Stimulated activated CD8-positive, alpha-beta memory T cell treated with anti-CD3 and anti-CD28 coated beads, Interleukin-15, amount 100 ng/mL, for 4 hours (primary cell): Measurements from ENCODE around the gene CCT7.

ENCODE experiments used
- DNase-seq, 2 donors: peaks; one replicate each; pipeline ENCODE4 v3.0.0-alpha.2; 2020; ENCODE audit warnings: low read depth in 2 of 2

Gene CCT7

DNA sequence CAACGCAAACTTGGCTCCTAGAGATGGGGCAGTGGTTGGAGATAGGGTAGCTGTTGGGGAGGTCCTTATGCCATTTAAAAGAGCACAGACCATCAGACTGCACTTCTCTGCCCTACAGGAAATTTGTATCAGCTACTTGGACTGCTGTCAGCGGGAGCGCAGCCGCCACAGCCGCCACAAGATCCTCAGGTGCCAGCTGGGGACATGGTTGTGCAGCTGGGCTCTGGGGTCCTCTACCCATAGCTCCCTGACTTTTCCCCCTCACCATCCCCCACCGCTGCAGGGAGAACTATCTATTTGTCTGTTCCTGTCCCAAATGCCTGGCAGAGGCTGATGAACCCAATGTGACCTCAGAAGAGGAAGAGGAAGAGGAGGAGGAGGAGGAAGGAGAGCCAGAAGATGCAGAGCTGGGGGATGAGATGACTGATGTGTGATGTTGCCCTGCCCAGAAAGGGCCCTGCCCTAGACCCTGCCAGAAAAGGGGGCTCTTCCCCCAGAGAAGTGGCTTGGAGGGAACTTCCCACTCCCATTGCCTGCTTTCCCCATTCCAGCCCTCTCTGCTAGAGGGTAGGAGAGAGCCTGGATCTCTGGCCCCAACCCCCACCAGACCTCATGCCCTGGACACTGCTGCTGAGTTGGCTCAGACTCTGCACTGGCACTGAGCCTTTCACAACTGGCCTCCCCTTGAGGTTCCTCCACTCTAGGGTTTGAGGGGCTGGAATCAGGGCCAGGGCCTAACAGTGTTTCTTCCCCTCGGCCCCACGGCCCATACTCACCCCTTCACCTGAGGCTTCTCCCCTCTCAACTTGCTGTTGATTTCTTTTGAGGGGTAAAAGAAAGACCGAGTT is 8.4 kb upstream of the CCT7 start:
- no peak for DNase-seq

DNA sequence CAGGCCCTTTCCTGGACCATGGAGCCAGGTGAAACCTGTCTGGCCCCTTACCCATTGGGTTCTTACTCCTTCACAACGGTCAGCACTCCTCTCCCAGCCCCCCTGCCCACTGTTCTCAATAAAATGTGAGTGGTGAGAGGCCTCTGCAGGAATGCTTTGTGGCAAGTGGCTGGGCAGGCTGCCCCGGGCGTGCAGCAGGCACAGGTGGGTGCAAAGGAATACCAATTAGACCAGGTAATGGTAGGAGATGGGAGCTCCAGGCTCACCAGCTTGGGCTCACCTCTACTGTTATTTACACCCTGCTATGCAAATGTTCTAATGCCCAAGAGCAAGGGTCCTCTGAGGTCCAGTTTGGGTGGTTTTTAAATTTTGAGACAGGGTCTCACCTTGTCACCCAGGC is 7.0 kb upstream of the CCT7 start:
- DNase-seq = no peak

DNA sequence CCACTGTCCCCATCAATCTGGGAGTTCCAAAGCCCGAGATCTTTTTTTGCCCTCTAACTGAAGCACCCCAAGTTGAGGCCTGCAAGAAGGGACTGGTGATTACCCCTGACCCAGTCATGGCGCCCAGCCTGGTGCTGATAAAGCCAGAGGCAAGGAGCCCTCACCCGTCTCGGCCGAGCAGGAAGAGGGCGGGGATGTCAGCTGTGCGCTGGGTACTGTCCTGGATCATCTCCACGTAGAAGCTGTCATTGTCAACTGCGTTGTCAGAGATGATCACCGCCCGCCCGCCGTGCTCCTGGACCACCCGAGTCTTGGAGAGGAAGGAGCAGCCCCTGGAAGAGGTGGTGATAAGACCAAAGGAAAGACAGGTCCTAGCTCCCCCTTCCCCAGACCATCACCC is 5.5 kb upstream of the CCT7 start:
- DNase-seq = no peak

DNA sequence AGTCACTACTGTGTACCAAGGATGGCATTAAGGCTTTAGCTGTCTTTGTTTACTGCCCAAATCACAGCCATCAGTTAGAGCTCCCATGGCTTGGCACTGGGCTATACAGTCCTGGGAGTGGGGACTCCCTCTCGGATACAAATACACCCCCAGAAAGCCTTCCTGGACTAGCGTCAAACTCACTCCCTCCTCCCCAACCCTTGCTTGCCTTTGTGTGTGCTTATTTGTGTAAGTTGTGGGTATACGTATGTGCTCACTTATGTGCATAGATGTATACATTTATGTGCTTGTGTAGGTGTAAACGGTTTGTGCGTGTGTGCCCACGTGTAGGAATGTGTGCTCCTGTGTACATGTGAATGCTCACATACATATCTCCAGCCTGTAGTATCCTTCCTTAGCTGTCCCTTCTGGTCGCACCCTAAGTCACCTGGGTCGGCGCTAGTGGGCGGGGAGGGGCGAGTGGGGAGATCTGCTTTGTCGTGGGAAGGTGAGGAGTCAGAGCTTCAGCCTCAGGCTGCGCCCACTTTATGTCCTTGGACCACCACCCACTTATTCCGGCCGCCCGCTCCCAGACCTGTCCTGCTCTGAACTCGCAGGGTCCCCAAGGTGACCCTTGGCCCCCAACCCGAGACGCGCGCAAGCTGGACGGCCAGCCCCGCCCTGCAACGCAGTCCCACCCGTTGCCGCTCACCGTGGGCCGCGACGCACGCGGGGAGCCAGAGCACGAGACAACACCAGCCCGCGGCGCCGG is 1.5 kb upstream of the CCT7 start:
- DNase-seq = no peak

DNA sequence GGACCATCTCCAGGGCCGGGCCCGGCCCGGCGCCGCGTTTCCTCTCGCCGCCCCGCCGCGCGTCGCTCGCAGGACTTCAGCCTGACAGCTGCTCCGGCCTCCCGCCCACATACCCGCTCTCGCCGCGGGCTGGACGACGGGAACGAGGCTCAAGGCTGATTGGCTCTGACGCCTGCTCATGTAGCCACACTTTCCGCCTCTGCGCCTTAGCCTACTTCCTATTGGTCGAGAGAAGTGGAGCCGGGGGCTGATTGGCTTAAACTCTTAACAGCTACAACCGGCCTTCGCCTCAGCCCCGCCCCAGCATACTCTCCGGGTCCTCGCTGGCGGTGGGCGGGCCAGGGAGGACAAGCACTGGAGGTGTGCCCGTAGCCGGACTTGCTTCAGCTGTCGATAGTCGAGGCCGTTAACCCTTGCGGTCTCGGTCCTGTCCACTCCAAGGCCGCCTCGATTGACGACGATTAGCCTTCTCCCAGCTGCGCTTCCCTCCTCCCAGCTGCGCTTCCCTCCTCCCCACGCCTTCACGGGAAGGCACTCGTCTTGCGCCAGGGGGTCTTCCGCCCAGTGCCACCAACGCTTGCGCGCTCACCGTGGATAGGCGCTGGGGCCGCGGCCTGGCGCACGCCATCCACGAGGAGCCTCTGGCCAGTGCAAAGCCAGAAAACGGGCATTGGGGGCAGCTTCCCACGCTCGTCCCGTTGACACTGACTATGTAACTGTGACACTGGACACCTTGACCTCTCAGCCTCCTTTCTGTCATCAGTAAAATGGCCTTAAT is 765 bp upstream of the CCT7 start, which contains the start of gene PRADC1:
Gene PRADC1 (minus strand): TSS at position 86 of the 778 bp plus-strand sequence. CDS start 79 bp downstream, at position 7.
- DNase-seq = peak; percentile 85 to 91

DNA sequence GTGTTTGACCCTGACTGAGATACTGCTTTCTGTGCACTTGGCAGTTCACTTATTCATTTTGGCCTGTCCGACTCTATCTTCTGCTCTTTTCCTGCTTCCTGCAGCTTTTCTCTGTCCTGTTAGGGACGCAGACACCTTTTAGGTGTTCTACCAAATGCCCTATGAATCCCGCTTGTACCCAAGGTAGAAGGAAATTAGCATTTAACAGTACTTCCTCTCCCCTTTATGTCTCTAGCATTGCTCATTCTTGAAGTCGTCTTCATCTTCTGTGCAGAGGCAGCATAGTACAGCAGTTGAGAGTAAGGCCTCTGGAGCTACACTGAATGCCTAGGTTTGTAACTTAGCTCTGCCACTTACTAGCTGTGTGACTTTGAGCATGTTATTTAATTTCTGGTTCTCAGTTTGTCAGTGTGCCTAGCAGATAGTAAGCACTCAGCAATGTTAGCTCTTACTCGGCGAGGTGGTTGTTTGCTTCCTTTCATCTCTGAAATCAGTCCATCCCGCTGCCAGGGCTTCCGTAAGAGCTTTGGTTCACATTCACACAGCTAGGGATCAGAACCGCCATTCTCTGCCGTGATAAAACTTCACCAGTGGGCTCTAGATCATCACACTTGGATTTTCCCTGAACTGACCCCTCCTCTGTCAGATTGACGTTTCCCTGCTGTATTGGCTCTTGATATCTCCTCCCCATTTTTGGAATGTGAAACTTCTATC is 1.4 kb downstream of the CCT7 start:
- DNase-seq = no peak

DNA sequence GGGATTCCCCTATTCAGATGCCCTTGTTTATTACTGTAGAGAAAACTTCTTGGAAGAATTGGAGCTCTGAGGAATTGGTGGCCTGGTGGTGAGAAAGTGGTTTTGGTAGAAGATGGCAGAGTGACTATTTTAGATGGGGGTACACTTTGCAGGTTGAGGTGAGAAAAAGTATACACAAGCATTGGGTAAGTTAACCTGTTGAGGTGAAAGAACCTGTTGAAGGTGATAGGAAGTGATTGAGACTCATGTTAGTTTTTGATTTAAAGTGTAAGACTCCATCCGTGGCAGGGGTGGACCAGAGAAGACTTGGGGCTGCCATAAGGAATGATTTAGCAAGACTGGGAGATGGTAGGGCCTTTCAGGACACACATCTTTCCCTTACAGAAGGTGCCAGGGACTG is 3.1 kb downstream of the CCT7 start:
- DNase-seq = no peak

DNA sequence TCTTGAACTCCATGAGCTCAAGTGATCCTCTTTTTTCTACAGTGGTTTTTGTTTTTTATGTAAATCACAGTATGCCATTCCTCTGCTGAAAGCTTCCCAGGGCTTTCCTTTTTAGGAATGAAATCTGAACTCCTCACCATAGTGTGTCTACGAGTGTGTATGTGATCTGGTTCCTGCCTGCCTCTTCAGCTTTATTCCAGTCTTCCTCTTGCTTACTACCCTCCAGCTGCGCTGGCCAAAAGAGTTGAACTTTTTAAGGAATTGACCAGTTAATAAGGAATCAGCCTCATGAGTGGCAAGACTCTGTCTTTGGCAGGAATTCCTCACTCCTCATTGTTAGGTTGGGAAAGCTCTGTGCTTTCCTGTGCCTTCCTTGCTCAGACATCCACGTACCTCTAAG is 4.0 kb downstream of the CCT7 start:
- DNase-seq = no peak

DNA sequence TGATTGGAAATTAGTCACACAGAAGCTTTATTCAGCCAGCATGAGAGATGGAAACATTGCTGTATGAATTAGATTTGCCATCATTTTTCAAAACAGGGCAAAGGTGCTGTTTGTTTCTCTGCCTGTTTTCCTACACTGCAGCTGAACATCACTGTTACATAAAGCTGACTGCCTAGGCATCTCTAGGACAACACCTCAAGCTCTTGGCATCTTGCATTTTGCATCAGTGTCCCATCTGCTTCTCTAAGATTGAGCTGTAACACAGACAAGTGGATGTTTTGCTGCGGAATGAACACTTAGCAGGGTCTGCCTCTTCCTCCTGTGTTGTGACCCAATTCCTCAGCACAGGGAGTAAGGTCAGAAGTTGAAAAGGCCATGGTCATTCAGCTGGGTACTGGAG is 4.9 kb downstream of the CCT7 start:
- DNase-seq = no peak

DNA sequence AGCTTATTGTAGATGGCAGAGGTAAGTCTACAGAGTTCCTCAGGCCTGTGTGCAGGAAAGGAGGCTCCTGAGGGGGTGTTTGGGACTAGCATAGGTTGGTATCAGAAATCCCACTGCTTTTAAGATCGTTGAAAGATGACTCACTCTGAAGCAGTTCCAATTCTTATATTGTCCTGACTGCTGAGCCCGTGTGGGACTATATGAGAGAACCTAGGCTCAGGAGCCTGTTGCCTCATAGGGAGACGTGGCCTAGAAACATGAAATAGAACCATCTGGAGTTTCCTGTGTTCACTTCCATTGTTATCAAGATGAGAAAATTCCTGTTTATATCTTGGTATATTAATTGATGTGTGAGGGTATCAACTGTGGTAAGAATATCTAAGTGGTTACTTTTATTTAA is 5.7 kb downstream of the CCT7 start:
- no peak for DNase-seq

DNA sequence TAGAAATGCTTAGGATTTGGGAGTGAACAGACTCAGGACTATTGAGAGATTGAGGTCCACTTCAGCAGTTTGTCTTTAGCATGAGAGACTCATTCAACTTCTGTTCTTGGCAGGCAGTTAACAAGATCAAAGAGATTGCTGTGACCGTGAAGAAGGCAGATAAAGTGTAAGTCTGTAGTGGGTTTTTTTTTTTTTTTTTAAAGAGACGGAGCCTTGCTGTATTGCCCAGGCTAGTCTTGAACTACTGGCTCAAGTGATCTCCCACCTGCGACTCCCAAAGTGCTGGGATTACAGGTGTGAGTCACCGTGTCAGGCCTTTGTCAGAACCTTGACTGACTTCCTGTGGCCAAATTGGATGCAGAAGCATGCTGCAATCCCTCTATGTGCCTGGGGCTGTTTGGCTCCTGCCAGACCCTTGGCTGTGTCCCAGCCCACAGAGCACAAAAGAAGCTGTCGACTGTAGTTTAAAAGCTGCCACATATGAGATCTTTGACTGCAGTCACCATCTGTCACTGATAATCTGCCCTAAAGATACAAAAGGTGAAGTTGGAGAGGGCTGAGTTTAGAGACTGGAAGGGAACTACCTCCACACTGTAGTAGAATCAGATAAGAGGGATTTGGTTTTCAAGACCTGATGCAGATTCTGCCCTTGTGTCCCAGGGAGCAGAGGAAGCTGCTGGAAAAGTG is 9.9 kb downstream of the CCT7 start:
- no peak for DNase-seq

DNA sequence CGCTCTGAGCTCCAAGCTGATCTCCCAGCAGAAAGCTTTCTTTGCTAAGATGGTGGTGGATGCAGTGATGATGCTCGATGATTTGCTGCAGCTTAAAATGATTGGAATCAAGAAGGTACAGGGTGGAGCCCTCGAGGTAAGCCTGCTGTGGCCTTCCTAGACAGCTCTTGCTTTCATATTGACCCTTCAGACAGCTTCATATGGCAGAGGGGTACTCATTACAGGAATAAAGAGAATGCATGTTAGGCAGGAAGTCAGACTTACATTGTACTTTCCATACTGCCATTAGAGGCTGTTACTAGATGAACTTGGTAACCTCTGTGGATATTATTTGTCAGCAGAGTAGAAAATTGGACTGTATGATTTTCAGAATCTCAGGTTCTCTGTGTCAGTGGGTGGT is 10.5 kb downstream of the CCT7 start:
- DNase-seq = no peak

DNA sequence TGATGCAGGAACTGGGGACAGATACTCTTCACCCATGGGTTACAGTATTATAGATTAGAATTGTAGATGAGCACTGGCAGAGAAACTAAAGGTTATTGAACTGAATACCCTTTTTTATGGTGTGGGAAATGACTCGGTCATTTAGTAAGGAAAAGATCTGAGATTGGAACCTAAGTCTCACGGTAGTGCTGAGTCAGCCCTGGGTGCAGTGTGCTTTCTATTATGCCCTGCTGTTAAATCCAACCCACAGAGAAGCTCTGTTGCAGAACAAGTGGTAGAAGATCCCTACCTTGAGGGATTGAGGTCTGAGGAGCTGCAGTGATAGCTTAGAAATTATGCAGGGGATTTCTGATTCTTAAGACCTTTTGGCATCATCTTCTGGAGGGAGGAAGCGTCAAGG is 12.7 kb downstream of the CCT7 start:
- DNase-seq = no peak

DNA sequence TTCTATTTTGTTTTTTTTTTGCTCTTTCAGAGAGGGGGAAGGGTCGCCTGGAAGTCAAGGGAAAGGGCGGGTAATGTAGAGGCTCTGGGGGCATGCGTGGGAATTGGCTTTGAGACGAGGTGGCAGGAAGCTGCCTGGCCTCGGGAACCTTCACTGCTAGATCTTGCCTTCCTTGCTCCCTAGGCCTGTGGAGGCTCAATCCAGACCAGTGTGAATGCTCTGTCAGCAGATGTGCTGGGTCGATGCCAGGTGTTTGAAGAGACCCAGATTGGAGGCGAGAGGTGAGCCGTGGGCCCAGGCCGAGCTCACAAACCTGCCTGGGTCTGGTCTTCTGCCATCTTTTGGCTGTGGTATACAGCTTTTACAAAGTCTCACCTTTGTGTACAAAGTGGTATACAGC is 15.5 kb downstream of the CCT7 start:
- DNase-seq = no peak

DNA sequence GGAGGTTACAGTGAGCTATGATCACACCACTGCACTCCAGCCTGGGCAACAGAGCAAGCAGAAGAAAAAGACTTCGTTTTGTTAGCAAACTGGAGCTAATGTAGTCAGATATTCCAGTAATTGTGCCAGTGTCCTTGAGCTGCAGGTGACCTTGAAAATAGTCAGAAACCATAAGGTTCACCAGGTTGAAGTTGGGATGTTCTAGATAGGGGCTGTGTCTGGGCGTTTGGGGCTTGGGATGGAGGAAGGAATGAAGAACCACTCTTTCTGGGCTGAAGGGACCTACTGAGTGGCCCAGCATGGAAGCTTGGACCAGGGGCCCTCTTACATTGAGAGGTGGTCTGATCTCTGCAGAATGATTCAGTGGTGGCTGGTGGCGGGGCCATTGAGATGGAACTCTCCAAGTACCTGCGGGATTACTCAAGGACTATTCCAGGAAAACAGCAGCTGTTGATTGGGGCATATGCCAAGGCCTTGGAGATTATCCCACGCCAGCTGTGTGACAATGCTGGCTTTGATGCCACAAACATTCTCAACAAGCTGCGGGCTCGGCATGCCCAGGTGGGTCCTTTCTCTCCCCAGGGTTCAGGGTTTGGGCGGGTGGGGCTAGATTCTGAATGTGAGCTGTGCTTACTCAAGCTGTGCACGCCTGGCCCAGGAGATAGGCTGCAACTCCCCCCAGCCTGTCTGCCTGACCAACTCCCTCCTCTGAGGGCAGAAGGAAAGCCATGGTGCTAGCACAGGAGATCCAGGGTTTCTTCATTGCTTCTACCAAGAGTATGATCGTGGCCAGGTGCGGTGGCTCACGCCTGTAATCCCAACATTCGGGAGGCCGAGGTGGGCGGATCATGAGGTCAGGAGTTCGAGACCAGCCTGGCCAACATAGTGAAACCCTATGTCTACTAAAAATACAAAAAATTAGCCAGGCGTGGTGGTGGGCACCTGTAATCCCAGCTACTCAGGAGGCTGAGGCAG is 17.1 kb downstream of the CCT7 start:
- no peak for DNase-seq

DNA sequence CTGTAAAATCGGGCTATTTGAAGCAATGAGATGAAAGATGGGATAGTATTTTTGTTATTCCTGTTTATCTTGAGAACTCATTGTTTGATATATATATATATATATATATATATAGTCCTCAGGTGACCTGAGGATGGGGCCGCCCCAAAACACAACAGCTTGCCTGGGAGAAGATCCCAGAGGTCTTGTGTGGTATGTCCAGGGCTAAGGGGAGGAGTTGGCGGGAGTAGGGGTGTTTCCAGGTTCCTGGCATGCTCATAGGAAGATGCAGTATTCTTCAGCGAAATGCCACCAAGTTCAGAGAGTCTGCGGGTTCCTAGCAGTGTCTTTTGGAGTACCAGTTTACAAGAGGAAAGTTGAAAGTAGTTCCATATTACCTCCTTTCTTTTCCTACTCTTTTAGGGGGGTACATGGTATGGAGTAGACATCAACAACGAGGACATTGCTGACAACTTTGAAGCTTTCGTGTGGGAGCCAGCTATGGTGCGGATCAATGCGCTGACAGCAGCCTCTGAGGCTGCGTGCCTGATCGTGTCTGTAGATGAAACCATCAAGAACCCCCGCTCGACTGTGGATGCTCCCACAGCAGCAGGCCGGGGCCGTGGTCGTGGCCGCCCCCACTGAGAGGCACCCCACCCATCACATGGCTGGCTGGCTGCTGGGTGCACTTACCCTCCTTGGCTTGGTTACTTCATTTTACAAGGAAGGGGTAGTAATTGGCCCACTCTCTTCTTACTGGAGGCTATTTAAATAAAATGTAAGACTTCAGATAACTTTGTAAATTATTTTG is 18.3 kb downstream of the CCT7 start:
- no peak for DNase-seq

DNA sequence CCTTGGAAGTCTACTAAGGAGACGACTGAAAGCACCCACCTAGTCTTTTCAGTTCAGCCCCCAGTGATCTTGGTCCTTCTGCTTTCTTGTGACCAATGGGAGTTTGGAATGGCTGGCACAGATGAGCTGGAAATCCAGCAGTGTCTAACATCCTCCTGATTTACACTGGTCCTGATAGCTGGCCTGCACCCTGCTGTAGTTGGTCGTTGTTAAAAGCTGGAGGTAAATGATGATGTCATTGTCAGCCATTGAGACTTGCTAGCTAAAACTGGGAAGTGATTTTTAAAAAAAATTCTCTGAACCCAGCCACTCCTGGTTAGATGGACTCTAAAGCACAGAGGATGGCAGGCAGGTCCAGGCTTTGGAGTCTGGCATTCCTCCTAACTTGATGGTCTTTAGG is 19.3 kb downstream of the CCT7 start:
- DNase-seq = no peak

DNA sequence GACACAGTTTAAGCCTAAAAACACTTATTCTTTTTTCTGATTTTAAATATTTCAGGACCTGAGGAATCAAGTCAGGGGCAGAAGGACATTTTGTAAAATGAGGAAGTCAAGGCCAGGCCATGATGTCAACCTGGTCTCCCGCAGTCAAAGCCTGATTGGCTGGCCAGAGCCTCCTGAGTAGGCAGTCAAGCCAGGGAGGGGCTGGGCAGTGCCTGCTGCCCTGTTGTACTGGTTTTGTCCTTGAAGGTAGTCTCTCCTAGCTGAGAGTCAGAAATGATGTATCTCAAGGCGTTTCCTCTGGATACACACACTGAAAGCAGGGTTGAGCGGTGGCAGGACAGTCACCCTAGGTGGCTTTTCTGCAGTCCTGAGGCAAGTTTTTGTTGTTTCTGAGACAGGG is 19.8 kb downstream of the CCT7 start:
- DNase-seq = no peak

DNA sequence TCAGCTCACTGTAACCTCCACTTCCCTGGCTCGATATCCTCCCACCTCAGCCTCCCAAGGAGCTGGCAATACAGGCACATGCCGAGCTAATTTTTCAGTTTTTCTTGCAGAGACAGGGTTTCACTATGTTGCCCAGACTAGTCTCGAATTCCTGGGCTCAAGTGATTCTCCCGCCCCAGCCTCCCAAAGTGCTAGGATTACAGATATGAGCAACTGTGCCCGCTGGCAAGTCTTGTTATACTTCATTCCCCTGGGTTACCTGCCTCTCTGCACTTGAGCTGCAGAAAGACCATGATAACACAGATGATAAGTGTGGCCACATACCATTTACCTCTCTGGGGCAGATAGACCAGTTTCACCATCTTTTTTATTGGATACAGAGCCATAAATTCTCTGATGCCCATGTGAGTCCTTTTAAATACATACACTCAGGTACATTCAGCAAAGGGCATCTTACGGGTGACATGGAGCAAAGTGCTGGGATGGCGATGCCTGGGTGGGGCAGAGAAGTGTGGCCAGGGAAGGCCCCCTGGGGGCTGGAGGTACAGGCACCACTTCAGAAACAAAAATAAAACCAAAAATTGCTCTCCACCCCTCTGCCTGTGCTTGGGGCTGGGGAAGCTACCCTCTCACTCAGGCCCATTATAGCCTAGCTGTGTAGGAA is 20.4 kb downstream of the CCT7 start:
- DNase-seq = no peak
